ENCODE data around the gene CNPY1. TPM values are rescaled to one million over a fixed set of nuclear protein-coding genes. Genes with fewer than 3 reads are reported as not detected.

The CNPY1 gene
- total and polyA plus RNA-seq, 9 of the 15 experiments (the other 6 are each of a cell fraction or from before 2014, with no cell fraction given) = not detected

DNA sequence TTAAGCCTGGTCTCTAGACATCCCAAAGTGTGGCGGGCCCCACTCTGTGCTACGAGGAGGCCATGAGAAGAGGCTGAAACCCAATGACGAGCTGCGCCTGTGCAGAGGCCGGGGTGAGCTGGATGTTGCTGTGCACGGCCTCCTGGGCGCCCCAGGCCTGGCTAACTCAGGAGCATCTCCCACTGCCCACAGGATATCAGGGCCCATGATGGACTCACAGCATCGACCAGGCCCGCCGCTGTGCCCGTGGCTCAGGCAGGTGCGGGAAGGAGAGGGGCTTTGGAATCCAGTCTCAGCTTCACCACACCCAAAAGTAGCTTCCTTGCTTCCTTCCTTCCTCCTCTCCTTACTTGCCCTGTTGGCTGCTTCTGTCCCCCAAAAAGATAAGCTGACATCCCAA lies 4.6 kb upstream of the CNPY1 start:
- Histone ChIP-seq H3K4me3 (no peak overlapping the region), H2AFZ (ENCODE audit: low read depth, low read length) (no peak overlapping the region), H3K9ac (ENCODE audit: insufficient read depth in 1 of 2, low read depth in 2 of 2, low read length in 2 of 2) (no peak overlapping the region), H3K27ac (ENCODE audit: extremely low read depth, low read depth, low read length) (no peak overlapping the region), H3K27me3 (ENCODE audit: control insufficient read depth in 2 of 2, insufficient read depth in 2 of 2, low read length in 2 of 2) (peaks cover 67 to 93% of the 10 kb centered on the region in 2 experiments), H3K4me1 (replicated peaks in 1 of 2; ENCODE audit: control insufficient read depth in 2 of 2, insufficient read depth in 2 of 2, low read length in 2 of 2) (peaks cover 0 to 5% of the 10 kb centered on the region in 2 experiments; a peak in 1 of 5 replicates), H4K20me1 (replicated peaks; ENCODE audit: control insufficient read depth, insufficient read depth, low read length) (peaks cover 6% of the 10 kb centered on the region), H3K4me2 (ENCODE audit: insufficient read depth, low read length) (no peak overlapping the region), H3K79me2 (ENCODE audit: control insufficient read depth, insufficient read depth, low read length) (no peaks in the 10 kb centered on the region), H3K9me3 (replicated peaks; ENCODE audit: control insufficient read depth, insufficient read depth, low read depth, low read length) (no peaks in the 10 kb centered on the region), H3K36me3 (ENCODE audit: control insufficient read depth, insufficient read depth, low read length) (no peaks in the 10 kb centered on the region), H3K9me1 (ENCODE audit: control insufficient read depth, insufficient read depth, low read length) (no peaks in the 10 kb centered on the region)
- in situ Hi-C loops (cut with MboI) (no loop called here), intact Hi-C loops (cut with micrococcal nuclease) (no loop called here)
- WGBS (ENCODE audit: insufficient coverage, low coverage, missing lambda C conversion rate) = 2% methylated on average over 12 of the region's 12 CpGs
- DNase-seq (ENCODE audit: extremely low read depth in 1 of 4, low spot score in 3 of 4) = no peak
- ChIA-PET POLR2A (interaction anchor here (0.6 to 0.9 kb wide), 2 partner anchors 12 to 708 kb away, joined by 3 to 4 read pairs; no protein-coding TSS in a partner anchor), CTCF (ENCODE audit: low intra/inter-chr PET ratio) (no interaction called here)
- TF ChIP-seq NRF1 (conservative IDR thresholded peaks at IDR 0.05 in 1 of 2, IDR thresholded peaks at IDR 0.05 in 1 of 2) (peak in 1 of 2 experiments; percentile 31; a peak in 1 of 4 replicates), RBM22 (IDR thresholded peaks at IDR 0.05; ENCODE audit: low read depth, low read length, poor library complexity, severe bottlenecking) (no peak)
- ATAC-seq = no peak
- no TSS peak for BruUV-seq (replicated peaks)
- FAIRE-seq = no peak

DNA sequence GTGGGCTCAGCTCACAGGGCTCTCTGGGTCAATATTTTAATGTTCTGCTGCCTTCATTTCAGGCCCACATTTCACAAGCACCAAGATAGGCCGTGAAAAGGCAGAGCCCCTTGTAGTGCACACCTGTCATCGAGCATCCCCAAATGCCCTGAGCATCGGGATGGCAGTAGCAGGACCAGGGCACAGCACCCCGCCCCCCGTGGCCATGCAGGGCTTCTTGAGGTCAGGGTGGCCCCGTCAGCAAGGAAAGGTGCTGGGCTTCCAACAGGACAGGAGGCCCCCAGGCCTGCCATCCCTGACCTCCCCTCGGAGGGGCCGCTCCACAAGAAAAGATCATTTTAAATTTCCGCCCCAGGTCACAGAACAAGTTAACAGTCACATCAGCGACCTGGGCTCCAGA lies 2.9 kb upstream of the CNPY1 start:
- intact Hi-C loops (cut with micrococcal nuclease) = no loop called here
- no peak overlapping the region for H3K27ac ChIP-seq (ENCODE audit: extremely low read depth, low read depth, low read length)
- no peak for ATAC-seq
- BruUV-seq (replicated peaks) = no TSS peak
- no peak overlapping the region for H3K4me2 ChIP-seq (ENCODE audit: insufficient read depth, low read length)
- H2AFZ ChIP-seq (ENCODE audit: low read depth, low read length) = no peak overlapping the region
- H3K36me3 ChIP-seq (ENCODE audit: control insufficient read depth, insufficient read depth, low read length) = no peaks in the 10 kb centered on the region
- H3K9me3 ChIP-seq (replicated peaks; ENCODE audit: control insufficient read depth, insufficient read depth, low read depth, low read length) = no peaks in the 10 kb centered on the region
- no peak overlapping the region for H3K9ac ChIP-seq (ENCODE audit: insufficient read depth in 1 of 2, low read depth in 2 of 2, low read length in 2 of 2)
- H3K27me3 ChIP-seq (ENCODE audit: control insufficient read depth in 2 of 2, insufficient read depth in 2 of 2, low read length in 2 of 2) = peaks cover 70 to 93% of the 10 kb centered on the region in 2 experiments
- FAIRE-seq = no peak
- H3K9me1 ChIP-seq (ENCODE audit: control insufficient read depth, insufficient read depth, low read length) = no peaks in the 10 kb centered on the region
- CTCF ChIA-PET (ENCODE audit: low intra/inter-chr PET ratio) = no interaction called here
- peaks cover 6% of the 10 kb centered on the region for H4K20me1 ChIP-seq (replicated peaks; ENCODE audit: control insufficient read depth, insufficient read depth, low read length)
- no peaks in the 10 kb centered on the region for H3K79me2 ChIP-seq (ENCODE audit: control insufficient read depth, insufficient read depth, low read length)
- 1% methylated on average over 10 of the region's 10 CpGs for WGBS (ENCODE audit: insufficient coverage, low coverage, missing lambda C conversion rate)
- no peak for DNase-seq (ENCODE audit: extremely low read depth in 1 of 4, low spot score in 3 of 4)
- TF ChIP-seq MYC (IDR thresholded peaks at IDR 0.05; ENCODE audit: low read depth, low read length) (no peak), MYC (CRISPR knock-in tag; IDR thresholded peaks at IDR 0.05; ENCODE audit: borderline replicate concordance, low read depth) (no peak), MTA2 (IDR thresholded peaks at IDR 0.05; ENCODE audit: low read depth) (no peak), PURB (CRISPR knock-in tag; IDR thresholded peaks at IDR 0.05; ENCODE audit: low read depth) (no peak), ELF2 (CRISPR knock-in tag; IDR thresholded peaks at IDR 0.05) (no peak), FOXK1 (CRISPR knock-in tag; IDR thresholded peaks at IDR 0.05; ENCODE audit: borderline replicate concordance) (no peak), OTX1 (CRISPR knock-in tag; IDR thresholded peaks at IDR 0.05) (no peak), HMG20A (CRISPR knock-in tag; conservative IDR thresholded peaks at IDR 0.05) (no peak), DNMT1 (IDR thresholded peaks at IDR 0.05) (no peak), RBM25 (IDR thresholded peaks at IDR 0.05; ENCODE audit: low read depth, low read length, severe bottlenecking) (no peak), HMG20B (CRISPR knock-in tag; IDR thresholded peaks at IDR 0.05) (no peak)
- TF ChIP-seq, protein P1, sequence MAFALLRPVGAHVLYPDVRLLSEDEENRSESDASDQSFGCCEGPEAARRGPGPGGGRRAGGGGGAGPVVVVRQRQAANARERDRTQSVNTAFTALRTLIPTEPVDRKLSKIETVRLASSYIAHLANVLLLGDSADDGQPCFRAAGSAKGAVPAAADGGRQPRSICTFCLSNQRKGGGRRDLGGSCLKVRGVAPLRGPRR (CRISPR knock-in tag; IDR thresholded peaks at IDR 0.05) = no peak
- H3K4me1 ChIP-seq (replicated peaks in 1 of 2; ENCODE audit: control insufficient read depth in 2 of 2, insufficient read depth in 2 of 2, low read length in 2 of 2) = no peaks in the 10 kb centered on the region
- H3K4me3 ChIP-seq = no peak overlapping the region
- in situ Hi-C loops (cut with MboI) = loop anchor here (10.0 kb wide), 1 partner anchor 624 kb away; no protein-coding TSS in a partner anchor
- POLR2A ChIA-PET = no interaction called here

All from K562 (cell line).